GM06990 (cell line): ENCODE data around the gene IL16.
"Not testable (repeated sequence)": the region's sequence is repeated elsewhere in the genome, so short reads cannot be mapped to it uniquely, and the experiment has no call there.

Source experiments
- DNase-seq: peaks from one replicate; pipeline ENCODE4 v3.0.0-alpha.2; 2011; ENCODE audit not compliant: insufficient read length; ENCODE audit errors: extremely low read depth
- H3K27me3 ChIP-seq: replicated peaks from 2 replicates; pipeline ENCODE4 v1.6.0; 2011; ENCODE audit warnings: low read length; ENCODE audit not compliant: control insufficient read depth, insufficient read depth
- H3K36me3 ChIP-seq: 2 replicates; pipeline ENCODE4 v1.5.1; 2011; ENCODE audit warnings: low read length; ENCODE audit not compliant: control insufficient read depth, insufficient read depth
- H3K4me3 ChIP-seq: replicated peaks from 2 replicates; pipeline ENCODE4 v1.5.1; 2011; ENCODE audit warnings: low read depth, mild to moderate bottlenecking, control low read depth, low read length
- CTCF ChIP-seq: IDR thresholded peaks from 2 replicates; pipeline ENCODE4 v1.5.1; 2011; ENCODE audit warnings: low read length, control low read depth, mild to moderate bottlenecking, inconsistent platforms; ENCODE audit not compliant: insufficient read depth, poor library complexity, severe bottlenecking

IL16 gene

GRCh38 chr15:81330366-81331090, 133.8 kb downstream of the IL16 start:
- no peak for DNase-seq
- H3K27me3 ChIP-seq: no peaks in the 10 kb centered on the region
- no peak for TF ChIP-seq CTCF
- H3K4me3 ChIP-seq: no peak overlapping the region
- no peaks in the 10 kb centered on the region for H3K36me3 ChIP-seq

- DNase-seq, H3K4me3 ChIP-seq, H3K27me3 ChIP-seq, H3K36me3 ChIP-seq: not testable (repeated sequence)
Observed at GRCh38 chr15:81331141-81331540, 134.5 kb downstream of the IL16 start.

- Histone ChIP-seq H3K36me3 (no peaks in the 10 kb centered on the region), H3K4me3 (no peak overlapping the region), H3K27me3 (no peaks in the 10 kb centered on the region)
- no peak for DNase-seq
- no peak for TF ChIP-seq CTCF
Observed at GRCh38 chr15:81331600-81331999, 134.9 kb downstream of the IL16 start.

GRCh38 chr15:81332326-81332725, 135.6 kb downstream of the IL16 start:
- no peaks in the 10 kb centered on the region for H3K36me3 ChIP-seq
- no peak overlapping the region for H3K4me3 ChIP-seq
- H3K27me3 ChIP-seq: no peaks in the 10 kb centered on the region
- no peak for TF ChIP-seq CTCF
- no peak for DNase-seq

GRCh38 chr15:81333363-81333762, 136.7 kb downstream of the IL16 start:
- DNase-seq: no peak
- Histone ChIP-seq H3K36me3 (no peaks in the 10 kb centered on the region), H3K27me3 (no peaks in the 10 kb centered on the region), H3K4me3 (no peak overlapping the region)
- no peak for TF ChIP-seq CTCF

GRCh38 chr15:81334768-81335435, 138.2 kb downstream of the IL16 start:
- Histone ChIP-seq H3K36me3 (no peaks in the 10 kb centered on the region), H3K4me3 (no peak overlapping the region), H3K27me3 (no peaks in the 10 kb centered on the region)
- no peak for DNase-seq
- no peak for TF ChIP-seq CTCF
